Stimulated activated CD8-positive, alpha-beta memory T cell treated with anti-CD3 and anti-CD28 coated beads, Interleukin-4, amount 100 ng/mL, for 1 hour (primary cell): ENCODE results near the gene XRCC6.
"Not testable (repeated sequence)": the region's sequence is repeated elsewhere in the genome, so short reads cannot be mapped to it uniquely, and the experiment has no call there.

Source experiments
- DNase-seq, 2 donors: peaks; one replicate each; pipeline ENCODE4 v3.0.0-alpha.2; 2020; ENCODE audit warnings: low read depth in 2 of 2, low spot score in 1 of 2

Gene XRCC6

DNA sequence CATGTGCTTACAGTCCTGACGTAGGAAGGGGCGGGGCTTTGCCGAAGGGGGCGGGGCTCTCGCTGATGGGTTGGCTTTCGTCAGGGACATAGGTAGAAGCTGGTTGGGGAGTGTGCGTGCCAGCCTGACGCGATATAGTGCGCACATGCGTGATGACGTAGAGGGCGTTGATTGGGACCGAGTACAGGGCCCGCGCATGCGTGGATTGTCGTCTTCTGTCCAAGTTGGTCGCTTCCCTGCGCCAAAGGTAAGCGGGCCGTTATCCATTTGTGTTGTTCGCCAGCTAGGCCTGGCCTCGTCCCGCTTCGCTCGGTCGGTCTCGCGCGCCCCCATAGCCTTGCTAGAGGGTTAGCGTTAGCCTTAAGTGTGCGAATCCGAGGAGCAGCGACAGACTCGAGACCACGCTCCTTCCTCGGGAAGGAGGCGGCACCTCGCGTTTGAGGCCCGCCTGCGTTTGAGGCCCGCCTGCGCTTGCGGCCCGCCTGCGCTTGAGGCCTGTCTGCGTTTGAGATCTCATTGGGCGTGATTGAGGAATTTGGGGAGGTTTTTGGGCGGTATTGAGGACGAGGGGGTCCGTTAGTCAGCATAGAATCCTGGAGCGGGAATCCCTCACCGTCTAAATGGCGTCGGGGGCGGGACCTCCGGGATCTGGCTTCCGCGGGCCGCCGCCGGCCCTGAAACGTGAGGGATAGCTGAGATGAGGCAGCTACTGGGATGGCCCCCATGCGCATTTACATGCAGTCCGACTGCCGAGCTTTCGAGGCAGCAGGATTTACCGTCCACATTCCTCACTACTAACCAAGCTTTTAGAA, at the start of gene XRCC6:
XRCC6 (plus strand) TSS at position 197 of the 812 bp plus-strand sequence. CDS start 710 bp downstream, outside the sequence.
- peak; percentile 100 for DNase-seq

DNA sequence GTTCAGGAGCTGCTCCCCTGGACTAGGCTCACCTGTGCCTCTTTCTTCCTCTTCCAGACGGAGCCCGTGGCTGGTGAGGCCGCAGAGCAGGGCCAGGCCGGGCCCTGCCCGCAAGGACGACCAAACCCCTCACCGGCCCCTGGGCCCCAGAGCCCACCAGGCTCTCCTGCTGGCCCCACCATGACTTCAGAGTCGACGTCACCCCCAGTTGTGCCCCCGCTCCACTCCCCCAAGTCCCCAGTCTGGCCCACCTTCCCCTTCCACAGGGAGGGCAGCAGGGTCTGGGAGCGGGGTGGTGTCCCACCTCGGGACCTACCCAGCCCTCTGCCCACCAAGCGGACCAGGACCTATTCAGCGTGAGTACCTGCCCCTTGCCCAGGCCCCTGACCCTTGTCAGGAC, 49.3 kb upstream of the XRCC6 start:
- no peak for DNase-seq

DNA sequence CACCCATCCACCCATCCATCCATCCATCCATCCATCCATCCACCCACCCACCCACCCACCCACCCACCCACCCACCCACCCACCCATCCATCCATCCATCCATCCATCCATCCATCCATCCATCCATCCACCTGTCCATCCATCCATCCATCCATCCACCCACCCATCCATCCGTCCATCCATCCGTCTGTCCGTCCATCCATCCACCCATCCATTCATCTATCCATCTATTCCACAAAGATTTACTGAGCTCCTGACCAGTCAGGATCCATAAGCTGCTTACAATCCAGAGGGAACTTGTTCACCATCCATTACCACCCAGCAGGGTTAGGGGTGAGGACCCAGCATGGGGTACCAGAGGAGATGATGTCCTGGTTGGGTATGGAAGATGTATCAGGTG, 48.8 kb upstream of the XRCC6 start:
- not testable (repeated sequence) for DNase-seq

DNA sequence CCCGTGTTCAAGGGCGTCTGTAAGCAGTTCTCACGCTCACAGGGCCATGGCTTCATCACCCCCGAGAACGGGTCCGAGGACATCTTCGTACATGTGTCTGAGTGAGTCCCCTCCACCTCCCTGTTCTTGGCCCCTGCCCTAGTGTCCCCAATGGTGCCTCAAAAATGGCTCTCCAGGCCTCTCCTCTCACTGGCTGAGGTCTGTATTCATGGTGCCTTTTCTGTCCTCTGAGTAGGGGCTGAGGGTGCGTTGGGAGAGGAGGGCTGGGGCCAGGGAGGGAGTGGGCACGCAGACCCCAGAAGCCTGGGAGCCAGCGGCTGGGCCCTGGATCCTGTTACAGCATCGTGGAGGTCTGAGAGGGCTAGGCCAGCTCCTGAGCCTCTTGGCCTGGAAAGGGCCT, 47.4 kb upstream of the XRCC6 start:
- DNase-seq = no peak

DNA sequence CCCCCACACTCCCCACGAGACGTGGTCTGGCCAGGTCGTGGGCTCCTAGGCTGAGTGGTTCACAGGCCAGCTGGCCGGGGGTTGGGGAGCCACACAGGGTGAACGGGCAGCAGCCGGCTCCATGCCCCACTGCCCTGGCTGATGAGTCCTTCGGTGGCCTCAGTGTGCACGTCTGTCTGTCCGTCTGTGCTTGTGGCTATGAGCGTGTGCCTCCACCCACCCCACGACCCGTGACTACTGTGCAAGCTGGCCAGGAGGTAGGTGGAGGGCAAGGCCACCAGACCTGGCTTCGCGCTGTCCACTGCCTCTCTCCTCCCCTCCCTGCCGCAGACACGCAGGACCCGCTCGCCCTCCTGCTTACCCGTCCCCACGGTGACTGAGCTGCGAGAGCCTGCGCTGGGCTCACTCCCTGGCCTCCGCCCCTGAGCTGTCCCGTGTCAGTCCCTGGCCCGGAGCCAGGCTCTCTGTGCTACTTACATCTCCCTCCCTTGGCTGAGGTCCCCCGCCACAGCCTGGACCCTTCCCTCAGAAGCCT, 46.2 kb upstream of the XRCC6 start:
- DNase-seq = no peak

DNA sequence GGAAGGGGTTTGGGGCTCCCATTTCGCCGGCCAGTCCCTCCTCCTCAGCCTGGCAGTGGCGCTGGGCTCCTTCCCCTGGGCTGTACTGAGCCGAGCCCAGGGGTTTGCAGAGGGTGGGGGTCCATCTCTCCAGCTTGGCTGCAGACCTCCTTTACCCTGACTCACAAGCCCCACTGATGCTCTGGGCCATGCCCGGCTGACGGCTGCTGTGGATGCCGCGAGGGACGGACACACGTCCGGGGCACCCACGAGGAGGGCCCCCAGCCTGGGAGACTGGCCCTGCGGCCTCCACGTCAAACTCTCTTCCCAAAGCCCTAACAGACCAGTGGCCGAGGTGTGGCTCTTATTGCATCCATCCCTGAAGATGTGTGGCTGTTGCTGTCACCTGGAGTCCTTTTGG, 45.6 kb upstream of the XRCC6 start:
- no peak for DNase-seq

DNA sequence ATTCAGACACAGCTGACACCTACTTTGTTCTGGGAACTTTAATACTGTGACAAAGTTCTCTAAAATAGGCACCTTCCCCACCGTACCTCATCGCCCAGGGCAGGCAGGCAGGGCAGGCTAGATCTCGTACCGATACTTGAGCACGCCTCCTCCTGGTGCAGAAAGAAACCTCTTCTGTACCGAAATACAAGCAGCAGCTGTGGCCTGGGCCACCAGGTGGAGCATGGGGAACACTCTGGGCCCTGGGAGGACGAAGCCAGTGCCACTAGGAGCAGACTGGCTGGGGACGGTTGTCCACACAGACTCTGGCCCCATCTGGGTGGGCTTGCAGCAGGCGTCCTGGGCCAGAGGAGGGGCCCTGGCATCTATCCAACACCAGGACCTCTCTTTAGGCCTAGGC, 44.2 kb upstream of the XRCC6 start:
- DNase-seq = peak in 1 of 2 donors; percentile 3

DNA sequence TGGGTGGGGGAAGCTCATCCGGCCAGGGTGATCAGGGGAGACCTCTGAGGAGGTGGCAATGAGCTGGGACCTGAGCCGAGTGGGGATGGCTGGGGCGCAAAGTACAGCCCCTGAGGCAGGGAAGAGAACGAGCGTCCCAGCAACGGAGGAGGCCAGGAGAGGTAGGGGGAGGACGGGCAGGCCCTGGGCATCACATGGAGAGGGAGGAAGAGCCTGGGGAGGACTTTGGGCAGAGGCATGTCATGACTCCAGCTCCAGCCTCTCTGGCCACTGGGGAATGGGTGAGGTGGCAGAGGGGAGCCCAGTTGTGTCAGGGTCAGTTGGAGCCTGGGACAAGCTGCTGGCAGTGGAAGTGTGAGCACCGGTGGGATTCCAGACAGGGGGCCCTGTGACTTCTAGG, 43.0 kb upstream of the XRCC6 start:
- no peak for DNase-seq

DNA sequence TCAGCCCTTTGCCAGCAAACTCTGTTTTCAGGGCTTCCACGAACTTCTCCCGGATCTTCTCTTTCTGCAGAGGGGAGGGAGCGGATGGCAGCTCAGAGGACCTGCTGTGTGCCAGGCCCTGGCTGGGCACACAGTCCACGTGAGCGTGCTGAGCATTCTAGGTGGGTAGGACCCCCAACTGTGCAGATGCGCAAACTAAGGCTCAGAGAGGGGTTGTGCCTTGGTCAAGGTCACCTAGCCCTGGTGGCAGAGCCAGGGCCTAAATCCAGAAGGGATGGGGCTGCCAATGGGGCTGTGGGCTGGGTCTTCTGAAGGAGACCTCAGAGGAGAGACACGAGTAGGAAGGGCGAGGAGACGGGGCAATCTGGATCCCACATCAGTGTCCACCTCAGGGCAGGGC, 42.3 kb upstream of the XRCC6 start:
- DNase-seq = no peak

DNA sequence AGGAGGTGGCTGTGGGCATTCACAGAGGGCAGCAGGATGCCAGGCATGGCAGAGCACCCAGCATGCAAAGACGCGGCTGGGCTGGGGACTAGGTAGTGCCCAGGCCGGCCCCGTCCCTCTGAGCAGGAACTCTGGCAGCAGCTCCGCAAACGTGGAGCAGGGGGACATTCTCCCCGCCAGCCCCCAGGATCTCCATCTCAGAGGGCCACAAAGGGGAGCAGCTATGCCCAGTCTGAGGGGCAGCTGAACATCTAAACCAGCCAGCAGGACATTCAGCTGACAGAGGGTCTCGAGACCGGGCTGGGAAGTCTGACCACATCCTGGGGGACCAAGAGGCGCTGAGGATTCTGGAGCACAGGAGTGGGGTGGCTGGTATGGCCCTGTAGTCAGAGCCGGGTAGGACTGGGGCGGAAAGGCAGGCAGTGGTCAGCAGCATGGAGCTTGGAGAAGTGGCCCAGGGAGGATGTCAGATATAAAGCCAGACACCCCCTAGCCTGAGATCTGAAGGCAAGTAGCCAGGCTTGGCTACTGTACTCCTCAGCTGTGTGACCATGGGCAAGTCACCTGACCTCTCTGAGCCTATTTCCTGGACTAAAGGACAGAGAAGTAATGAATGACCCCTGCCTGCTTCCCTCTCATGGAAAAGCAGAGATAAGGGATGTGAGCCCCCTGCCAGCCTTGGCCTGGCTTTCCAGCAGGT, 41.6 kb upstream of the XRCC6 start:
- no peak for DNase-seq

DNA sequence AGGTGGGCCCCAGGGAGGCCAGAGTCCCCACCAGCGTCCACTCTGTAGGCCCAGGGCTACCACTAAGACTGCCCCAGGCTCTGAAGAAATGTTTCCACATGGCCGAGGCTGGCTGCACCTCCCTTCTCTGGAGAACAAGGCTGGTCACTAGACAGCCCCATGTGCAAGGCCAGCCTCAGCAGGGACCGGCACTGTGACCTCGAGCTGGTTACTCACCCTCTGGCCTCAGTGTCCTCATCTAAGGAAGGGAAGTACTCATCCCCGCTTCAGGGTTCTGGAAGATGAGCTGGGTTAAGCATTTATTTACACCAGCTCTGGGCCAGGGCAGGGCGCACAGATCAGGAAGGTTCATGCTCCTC, 41.1 kb upstream of the XRCC6 start:
- DNase-seq = no peak

DNA sequence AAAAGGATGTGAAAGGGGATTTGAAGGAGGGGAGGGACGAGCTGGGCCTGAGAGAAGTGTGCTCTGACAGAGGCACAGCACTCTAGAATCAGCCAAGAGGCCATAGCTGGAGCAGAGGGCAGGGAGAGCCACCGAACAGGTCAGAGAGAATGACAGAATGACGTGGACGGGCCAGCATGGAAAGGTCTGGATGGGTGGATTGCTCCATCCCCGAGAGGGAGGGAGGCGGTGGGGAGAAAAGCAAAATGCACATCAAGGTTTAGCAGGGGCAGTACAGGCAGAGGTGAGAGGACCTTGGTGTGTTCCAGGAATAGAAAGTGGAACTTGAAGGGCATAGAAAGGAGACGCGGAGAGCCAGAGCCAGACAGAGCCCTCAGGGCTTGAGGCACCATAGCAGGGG, 38.4 kb upstream of the XRCC6 start:
- no peak for DNase-seq

DNA sequence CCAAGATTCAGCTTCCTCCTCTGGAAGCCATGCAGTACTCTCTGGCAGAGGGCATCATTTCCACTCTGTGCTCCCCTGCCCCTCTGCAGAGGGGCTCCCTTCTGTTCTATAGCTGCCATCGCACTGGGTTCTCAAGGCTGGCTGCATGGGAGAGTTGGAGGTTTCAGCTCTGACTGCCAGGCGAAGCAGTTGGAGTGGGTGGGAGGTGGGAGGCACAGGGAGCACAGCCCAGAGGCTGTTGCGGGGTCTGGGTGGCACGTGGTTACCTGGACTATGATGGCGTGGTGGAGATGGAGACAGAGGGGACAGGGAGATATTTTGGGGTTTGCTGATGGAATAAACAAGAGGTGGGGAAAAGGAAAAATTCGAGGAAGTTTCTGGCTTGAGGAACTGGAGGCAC, 36.2 kb upstream of the XRCC6 start:
- DNase-seq = no peak

DNA sequence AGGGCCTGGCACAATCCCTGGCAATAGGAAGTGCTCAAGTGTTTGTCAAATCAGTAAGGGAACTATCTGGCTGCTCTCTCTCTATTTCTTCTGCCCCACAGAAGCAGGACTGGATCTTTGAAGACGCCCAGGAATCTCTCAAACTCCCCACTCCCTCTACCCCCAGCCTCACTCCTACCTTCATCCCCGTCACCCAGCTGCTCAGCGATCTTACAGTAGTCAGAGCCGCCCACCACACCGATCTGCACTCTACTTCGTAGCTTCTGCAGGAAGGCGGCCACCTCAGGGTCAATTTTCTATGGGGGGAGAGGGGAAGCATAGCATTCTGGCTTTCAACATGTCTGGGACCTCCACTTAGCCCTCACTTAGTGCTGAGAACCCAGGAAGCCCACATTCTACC, 35.2 kb upstream of the XRCC6 start:
- no peak for DNase-seq

DNA sequence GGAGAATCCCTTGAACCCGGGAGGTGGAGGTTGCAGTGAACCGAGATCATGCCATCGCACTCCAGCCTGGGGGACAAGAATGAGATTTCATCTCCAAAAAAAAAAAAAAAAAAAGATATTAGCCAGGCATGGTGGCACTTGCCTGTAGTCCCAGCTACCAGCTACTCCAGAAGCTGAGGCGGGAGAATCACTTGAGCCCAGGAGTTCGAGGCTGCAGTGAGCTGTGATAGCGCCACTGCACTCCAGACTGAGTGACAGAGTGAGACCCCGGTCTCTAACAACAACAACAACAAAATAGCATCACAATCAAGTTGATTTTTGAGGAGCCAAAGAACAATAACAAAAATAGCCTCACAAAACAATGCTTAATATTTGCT, 33.8 kb upstream of the XRCC6 start:
- no peak for DNase-seq

DNA sequence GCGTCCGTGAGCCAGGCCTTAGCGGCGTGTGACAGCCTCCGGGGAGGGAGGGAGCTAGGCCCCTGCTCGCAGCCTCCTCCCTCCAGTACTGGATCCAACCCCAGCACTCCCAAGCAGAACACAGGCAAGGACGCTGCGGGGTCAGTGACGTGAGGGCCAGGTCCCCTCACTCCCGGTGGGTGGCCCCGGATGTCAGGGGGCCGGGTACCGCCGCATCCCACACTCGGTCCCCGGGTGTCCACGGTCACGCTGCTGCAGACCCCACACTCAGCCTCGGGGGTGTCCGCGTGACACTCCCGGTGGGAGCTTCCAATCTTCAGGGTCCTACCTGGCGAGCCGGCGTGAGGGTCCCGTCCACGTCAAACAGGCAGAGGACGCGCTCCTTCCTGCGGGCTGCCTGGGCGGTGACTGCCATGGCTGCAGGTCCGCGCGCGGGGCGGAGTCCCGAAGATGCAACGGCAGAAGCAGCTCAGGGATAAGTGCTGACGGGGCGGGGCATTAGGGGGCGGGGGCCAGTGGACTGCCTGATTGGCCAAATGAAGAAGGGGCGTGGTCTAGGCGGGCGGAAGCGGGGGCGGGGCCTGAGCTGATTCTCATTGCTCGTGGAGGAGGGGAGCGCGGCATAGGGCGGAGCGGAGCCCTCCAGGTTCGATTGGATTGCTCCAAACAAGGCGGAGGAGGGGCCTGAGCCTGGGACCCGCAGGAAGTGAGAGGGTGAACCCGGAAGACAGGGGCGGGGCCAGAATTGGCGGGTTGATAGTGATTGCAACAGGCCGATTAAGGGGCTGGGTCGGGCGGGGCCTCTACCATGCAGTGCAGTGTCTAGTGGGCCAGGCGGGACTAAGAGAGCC, 31.5 kb upstream of the XRCC6 start, which contains the start of gene PMM1:
PMM1 (minus strand) TSS at position 450 of the 851 bp plus-strand sequence; CDS start at position 415, 35 bp downstream.
- DNase-seq = peak; percentile 100

DNA sequence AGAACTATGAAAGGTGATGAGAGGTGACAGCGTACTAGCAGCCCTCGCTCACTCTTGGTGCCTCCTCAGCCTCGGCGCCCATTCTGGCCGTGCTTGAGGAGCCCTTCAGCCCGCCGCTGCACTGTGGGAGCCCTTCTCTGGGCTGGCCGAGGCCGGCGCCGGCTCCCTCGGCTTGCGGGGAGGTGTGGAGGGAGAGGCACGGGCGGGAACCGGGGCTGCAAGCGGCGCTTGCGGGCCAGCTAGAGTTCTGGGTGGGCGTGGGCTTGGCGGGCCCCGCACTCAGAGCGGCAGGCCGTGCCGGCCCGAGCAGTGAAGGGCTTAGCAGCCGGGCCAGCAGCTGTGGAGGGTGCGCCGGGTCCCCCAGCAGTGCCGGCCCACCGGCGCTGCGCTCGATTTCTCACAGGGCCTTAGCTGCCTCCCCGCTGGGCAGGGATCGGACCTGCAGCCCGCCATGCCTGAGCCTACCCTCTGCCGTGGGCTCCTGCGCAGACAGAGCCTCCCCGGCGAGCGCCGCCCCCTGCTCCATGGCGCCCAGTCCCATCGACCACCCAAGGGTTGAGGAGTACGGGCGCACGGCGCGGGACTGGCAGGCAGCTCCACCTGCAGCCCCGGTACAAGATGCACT, 27.6 kb upstream of the XRCC6 start:
- DNase-seq = not testable (repeated sequence)

DNA sequence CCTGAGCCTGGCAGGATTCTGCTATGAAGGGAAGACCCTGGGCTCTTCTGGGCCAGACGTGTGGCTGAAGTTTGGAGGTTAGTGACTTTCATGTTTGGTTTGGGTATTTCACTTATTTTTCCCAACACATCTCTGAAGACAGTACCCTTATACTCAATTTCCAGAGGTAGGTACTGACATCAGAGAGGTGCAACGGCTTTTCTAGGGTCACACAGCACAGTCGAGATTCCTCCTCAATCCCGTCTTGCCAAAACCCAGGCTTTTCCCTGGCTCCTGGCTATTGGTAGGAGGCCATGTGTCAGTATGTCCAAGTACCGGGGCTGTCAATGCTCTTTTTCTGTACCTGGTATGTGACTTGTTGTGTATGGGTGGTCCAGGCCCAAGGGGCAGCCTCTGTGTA, 25.4 kb upstream of the XRCC6 start:
- DNase-seq = no peak

DNA sequence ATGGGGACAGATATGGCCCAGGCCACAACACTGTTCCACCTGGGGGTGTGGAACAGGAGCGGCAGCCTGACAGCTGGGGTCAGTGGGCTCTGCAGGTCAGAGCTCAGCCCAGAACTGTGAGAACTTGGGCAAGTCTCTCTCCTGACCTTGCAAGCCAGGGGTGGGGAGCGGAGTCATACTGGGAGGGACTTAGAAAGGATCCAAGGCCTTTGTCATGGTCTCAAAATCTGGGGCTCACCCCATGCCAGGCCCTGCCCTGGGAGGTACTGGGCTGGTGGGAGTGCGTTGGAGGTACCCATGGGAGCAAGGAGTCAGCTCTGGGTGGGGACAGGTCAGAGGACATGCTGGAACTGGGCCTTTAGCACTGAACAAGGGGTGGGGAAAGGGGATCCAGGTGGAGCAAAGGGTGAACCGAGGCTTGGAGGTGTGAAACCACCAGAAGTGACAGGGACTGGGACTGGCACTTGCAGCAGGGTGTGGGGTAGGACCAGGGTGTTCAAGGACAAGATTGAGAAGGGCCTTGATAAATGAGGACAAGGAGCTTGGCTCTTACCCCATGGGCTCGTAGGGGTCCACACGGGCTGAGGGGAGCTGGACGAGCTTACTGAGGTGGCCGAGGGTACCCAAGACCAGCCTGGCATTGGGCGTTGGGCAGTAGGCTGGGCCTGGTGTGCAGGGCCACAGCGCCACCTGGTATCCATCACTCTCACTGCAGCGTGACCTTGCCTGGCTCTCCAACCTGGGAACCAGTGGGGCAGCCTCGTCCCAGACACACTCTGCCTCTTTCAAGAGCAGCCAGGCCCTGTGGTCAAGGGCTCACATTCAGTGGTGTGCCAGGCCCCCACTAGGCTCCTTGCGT, 24.1 kb upstream of the XRCC6 start:
- DNase-seq = no peak

DNA sequence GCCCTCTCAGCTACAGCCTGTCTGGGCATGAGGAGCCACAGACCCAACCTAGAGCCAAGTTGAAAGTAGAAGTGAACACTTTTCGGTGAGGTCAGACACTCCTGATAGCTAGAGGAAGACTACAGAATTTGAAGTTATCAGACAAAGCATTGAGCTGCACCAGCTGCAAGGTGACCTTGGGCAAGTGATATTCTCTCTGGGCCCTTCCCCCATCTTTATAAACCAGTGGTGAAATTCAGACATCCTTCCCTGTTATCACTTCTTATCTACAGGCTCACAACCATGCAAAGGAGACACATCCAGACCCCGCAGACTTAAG, 23.5 kb upstream of the XRCC6 start:
- DNase-seq = no peak
